ENCODE results near the gene RANBP9.

DNA sequence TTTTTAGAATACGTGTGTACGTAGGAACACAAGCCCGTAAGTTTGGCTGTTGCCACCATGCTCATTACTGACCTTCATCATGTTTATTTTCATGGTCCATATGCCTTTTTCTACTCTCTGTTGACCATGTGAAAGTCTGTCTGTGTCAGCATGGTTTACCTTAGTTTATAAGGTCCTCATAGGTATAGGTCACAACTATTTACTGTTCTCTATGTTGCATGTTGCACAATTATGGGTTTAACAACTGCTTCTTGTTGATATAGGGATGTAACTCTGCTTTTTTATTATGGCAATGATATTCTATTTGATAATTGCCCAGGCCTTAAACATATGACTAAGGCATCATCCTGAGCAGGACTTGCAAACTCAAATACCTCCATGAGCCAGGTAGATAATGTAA, 13.4 kb upstream of the RANBP9 start:
- TF ChIP-seq GATA2 (IDR thresholded peaks at IDR 0.05; ENCODE audit: low read depth, low read length) (no peak), GATA3 (IDR thresholded peaks at IDR 0.05; ENCODE audit: low read depth, low read length) (no peak)

Data from SH-SY5Y (cell line).